GM19043 (cell line): ENCODE results near the gene NEXN.
A peak's percentile ranks its signal among the peaks of the same experiment; 100 is the strongest.
"Not testable (repeated sequence)": the region's sequence is repeated elsewhere in the genome, so short reads cannot be mapped to it uniquely, and the experiment has no call there.

Source experiments
- ATAC-seq: cut with Tn5 transposase; IDR thresholded peaks from one replicate; pipeline ENCODE4 v1.9.1; 2021; ENCODE audit warnings: low read depth; ENCODE audit not compliant: unreplicated experiment

NEXN gene

DNA sequence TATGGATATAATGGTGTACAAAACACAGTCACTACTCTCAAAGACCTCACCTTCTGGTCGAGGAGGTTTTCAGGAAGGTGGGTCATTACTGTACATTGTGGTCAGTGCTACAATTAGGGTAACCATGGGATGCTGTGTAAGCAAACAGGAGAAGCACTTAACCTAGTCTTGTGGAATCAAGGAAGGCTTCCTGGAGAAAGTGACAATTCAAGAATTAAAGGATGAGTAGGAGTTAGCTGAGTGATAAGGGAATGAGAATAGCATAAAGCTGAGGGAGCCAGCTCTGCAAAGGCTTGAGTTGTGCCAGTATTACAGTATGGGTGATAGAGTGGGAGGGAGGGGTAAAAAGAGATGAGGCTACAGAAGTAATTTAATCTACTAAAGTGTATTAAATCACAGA is 17.2 kb downstream of the NEXN start:
- no peak for ATAC-seq

GRCh38 chr1:77906019-77906545 is 17.7 kb downstream of the NEXN start:
- ATAC-seq: no peak

GRCh38 chr1:77906624-77907023 is 18.2 kb downstream of the NEXN start:
- ATAC-seq: no peak

DNA sequence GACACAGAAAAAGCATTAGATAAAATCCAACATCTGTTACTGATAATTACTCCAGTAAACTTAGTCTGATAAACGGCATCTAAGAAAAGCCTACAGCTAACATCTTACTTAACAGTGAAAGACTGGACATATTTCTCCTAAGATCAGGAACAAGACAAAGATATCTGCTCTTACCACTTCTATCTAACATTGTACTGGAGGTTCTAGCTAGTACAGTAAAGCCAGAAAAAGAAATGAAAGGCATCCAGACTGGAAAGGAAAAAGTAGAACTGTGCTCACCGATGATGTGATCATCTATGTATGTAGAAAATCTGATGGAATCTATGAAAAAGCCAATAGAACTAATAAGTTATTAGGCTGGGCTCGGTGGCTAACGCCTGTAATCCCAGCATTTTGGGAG is 21.7 kb downstream of the NEXN start:
- ATAC-seq: no peak

DNA sequence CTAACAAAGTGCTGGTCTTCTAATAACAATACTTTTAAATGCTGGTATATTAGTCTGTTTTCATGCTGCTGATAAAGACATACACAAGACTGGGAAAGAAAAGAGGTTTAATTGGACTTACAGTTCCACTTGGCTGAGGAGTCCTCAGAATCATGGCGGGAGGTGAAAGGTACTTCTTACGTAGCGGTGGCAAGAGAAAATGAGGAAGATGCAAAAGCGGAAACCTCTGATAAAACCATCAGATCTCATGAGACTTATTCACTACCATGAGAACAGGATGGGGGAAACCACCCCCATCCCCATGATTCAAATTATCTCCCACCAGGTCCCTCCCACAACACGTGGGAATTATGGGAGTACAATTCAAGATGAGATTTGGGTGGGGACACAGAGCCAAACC is 30.5 kb downstream of the NEXN start:
- ATAC-seq: not testable (repeated sequence)

- no peak for ATAC-seq
Measured at GRCh38 chr1:77925518-77925917, 37.1 kb downstream of the NEXN start.

- no peak for ATAC-seq
Measured at GRCh38 chr1:77925956-77926355, 37.5 kb downstream of the NEXN start.

DNA sequence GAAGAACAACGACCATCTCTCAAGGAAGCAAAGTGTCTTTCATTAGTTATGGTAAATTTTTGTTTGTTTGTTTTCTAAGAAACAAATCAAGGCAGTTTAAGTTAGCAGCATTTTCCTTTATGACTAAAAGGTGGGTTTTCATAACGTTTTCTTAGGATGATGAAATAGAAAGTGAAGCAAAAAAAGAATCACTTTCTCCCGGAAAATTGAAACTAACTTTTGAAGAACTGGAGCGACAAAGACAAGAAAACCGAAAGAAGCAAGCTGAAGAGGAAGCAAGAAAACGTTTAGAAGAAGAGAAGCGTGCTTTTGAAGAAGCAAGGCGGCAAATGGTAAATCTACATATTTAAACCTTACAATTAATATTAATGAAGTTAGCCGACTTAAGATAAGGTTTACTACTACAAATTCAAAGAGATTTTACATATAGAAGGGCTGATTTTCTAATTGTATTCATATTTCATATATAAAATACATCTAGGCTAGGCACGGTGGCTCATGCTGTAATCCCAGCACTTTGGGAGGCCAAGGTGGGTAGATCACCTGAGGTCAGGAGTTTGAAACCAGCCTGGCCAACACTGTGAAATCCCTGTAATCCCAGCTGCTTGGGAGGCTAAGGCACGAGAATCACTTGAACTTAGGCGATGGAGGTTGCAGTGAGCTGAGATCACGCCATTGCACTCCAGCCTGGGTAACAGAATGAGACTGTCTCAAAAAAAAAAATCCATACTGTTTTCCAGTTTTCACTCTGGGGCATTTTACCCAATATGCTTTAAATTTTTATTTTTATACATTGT is 38.3 kb downstream of the NEXN start:
- peak; percentile 63 for ATAC-seq

GRCh38 chr1:77927414-77927813 is 39.0 kb downstream of the NEXN start:
- ATAC-seq: no peak

GRCh38 chr1:77929806-77930205 is 41.4 kb downstream of the NEXN start:
- ATAC-seq: no peak

DNA sequence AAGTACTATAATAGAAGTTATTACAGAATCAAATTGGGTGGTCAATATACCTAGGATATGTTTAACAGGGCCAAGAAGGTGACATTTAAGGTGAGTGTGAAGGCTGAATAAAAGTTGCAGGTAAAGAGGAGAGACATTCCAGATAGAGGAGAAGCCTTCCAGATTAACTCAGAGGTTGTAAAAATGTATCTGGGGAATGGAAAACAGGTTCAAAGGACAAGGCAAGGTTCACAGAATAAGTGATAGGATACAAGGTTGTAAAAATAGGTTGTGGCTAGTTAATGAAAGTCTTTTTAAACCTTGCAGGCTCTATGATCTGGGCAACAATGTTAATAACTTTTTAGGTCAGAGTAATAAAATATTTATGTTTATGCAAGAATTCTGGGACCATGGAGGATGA is 50.2 kb downstream of the NEXN start:
- ATAC-seq: no peak

DNA sequence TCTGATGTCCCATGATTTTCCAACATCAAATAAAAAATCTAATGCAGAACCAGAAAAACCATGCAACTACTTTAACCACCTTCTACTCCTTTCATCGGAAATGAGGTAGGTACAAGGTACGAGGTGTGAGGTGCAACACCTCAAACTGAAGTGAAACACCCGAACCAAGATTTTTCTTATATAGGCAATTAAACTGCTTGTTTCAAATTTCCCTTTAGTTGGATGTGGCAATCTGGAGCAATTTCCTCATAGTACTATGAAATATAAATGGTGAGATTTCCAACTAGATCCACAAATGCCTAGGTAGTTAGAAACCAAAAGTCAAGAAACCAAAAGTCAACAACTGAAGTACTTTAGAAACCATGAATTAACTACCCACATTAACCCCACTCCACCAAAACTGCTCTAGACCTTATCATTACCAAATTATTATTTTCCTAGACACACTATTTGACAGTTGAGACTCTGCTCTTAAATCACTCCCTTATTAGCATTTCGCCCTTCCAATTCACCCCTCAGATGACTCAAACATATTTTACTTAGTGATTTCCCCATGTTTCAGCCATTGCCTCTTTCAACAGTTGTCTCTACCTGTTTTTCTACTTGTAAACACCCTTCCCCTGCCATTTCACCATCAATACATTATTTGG is 52.6 kb downstream of the NEXN start:
- no peak for ATAC-seq

- no peak for ATAC-seq
Measured at GRCh38 chr1:77942400-77943140, 54.1 kb downstream of the NEXN start.

- no peak for ATAC-seq
Measured at GRCh38 chr1:77945345-77945744, 56.9 kb downstream of the NEXN start.

DNA sequence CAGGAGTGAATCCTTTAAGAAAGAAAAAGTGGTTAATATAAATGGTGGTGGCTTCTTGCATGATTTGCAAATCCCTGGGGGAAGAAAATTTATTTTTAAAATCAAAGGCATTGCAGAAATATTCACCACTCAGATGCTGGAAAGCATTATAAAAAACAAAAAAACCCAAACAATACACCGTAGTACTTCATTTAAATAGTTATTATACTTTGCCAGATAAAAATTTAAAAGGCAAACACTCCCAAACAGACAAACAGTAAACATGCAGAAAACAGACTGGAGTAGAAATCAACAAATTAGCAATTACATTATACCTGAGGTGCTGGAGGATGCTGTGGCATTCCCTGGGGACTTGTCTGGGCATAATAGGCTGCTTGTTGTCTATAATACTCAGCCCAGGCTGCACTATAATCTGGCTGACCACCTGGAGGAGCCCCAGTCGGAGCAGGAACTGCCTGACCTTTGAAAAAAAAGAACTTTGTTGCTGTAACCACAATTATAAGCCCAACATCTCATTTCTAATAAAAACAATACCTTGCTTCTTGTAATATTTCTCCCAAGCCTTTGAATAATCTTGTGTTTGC is 60.5 kb downstream of the NEXN start:
- ATAC-seq: no peak

DNA sequence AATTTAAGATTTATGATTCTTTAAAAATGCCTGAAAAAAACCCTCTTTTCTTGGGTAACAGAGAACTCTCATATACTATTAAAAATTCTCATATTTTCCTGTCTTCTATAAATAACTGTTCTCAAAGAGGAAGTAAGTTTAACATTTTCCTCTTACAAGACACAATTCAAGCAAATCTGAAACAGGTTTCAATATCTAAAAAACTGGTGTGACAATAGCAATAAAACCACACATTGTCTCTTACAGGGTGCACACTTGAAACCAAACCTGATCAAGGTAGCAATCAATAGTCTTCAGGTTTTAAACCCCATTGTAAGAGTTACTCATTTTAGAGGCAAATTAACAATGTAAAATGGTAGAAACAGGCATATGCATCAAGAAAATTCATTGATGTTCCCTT is 62.4 kb downstream of the NEXN start:
- ATAC-seq: peak; percentile 76

DNA sequence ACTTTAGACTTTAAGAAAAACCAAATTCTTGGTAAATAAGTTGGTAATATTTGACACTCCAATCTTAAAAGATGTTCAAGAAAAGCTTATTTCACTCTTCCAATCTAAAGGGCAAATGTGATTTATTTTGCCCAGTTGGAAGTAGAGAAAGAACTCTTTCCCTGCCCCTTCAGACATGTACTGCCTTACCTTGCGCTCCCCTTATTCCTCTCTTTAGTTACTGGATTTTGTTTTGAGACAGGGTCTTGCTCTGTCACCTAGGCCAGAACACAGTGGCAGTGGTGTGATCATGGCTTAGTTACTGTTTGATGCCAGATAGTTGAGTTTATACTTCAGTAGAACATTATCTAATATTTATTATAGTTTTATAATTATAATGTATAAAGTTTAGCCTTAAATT is 62.9 kb downstream of the NEXN start:
- ATAC-seq: no peak

DNA sequence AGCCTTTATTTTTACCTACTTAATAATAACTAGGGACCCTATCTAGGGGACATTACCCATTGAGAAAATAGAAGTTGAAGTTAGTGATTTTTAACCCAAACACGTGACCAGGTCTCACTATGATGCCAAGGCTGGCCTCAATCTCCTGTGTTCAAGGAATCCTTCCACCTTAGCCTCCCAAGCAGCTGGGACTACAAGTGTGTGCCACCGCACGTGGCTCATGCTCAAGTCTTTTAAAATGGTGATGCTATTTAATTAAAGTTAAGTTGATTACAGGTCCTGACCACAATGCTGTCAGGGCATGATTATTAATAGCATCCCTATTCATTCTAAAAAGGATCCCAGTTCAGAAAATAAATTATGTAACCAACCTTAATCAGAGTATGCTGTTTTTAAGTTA is 65.5 kb downstream of the NEXN start:
- ATAC-seq: no peak

GRCh38 chr1:77954521-77954920 is 66.1 kb downstream of the NEXN start:
- no peak for ATAC-seq

DNA sequence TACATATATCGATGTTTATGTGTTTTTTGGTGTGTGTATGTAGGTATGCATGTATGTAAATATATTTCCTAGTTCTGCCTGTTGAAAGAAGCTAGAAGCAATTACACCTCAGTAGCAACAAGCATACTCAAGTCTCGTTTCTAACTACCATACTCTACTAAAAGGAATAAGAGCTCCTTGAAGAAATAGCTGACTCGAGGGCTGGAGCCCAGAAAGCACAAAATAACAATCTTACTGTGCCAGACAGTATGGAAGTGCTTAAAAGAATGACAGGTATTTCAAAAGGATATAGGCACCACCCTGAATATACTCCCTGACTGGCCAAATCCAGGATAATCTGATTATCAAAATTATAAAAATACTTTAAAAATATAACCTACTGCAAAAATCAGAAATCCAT is 67.3 kb downstream of the NEXN start:
- no peak for ATAC-seq

GRCh38 chr1:77956464-77956863 is 68.0 kb downstream of the NEXN start:
- no peak for ATAC-seq
